ACC112 (cell line): ENCODE measurements around the gene PTPRG.

Experiments
- H2AFZ ChIP-seq: fragments of 200-600 bp; sonication (generic); one replicate; pipeline ENCODE4 v1.6.0; 2017; ENCODE audit warnings: antibody characterized with exemption, low read length; ENCODE audit not compliant: unreplicated experiment
- H3K27ac ChIP-seq: fragments of 200-600 bp; sonication (generic); 2 replicates; pipeline ENCODE4 v1.5.1; 2014; ENCODE audit warnings: low read depth, mild to moderate bottlenecking, antibody characterized with exemption, low read length, moderate library complexity
- H3K27me3 ChIP-seq: fragments of 200-600 bp; sonication (generic); 2 replicates; pipeline ENCODE4 v1.6.1; 2014; ENCODE audit warnings: mild to moderate bottlenecking, antibody characterized with exemption, low read length, moderate library complexity, mixed read lengths; ENCODE audit not compliant: insufficient read depth
- H3K36me3 ChIP-seq: fragments of 200-600 bp; sonication (generic); 2 replicates; pipeline ENCODE4 v1.6.1; 2016; ENCODE audit warnings: mild to moderate bottlenecking, antibody characterized with exemption, low read length, moderate library complexity, mixed read lengths; ENCODE audit not compliant: insufficient read depth
- H3K4me1 ChIP-seq: fragments of 200-600 bp; sonication (generic); one replicate; pipeline ENCODE4 v1.6.1; 2016; ENCODE audit warnings: low read length, mixed read lengths; ENCODE audit not compliant: insufficient read depth, unreplicated experiment, control insufficient read depth
- H3K4me3 ChIP-seq: fragments of 200-600 bp; sonication (generic); 2 replicates; pipeline ENCODE4 v1.5.1; 2014; ENCODE audit warnings: mild to moderate bottlenecking, low read depth, low read length
- H3K79me2 ChIP-seq: fragments of 200-600 bp; sonication (generic); one replicate; pipeline ENCODE4 v1.6.0; 2016; ENCODE audit warnings: low read length; ENCODE audit not compliant: control insufficient read depth, unreplicated experiment, insufficient read depth

The PTPRG gene

DNA sequence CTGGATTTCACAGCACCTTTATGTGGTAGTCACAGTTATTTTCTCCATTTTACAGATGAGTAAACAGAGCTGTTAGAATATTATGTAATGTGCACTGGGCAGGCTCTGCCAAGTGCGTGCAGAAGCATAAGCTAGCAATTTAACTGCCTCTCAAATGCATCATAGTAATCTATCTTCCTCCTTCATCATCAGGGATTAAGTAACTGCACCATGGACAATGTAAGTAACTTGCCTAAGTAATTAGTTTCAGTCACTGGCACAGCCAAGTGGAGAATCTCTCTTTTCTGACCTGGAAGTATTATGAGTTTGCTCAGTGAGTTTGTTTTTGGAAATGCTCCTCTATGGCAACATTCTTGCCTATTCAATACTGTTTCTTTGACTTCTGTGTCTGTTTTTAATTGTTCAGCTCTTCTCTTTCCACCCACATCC lies 260.5 kb downstream of the PTPRG start:
- H2AFZ ChIP-seq: no peak overlapping the region
- no peak overlapping the region for H3K4me3 ChIP-seq
- peaks cover 31% of the 10 kb centered on the region for H3K4me1 ChIP-seq
- H3K36me3 ChIP-seq: no peaks in the 10 kb centered on the region
- no peaks in the 10 kb centered on the region for H3K27me3 ChIP-seq
- peak overlapping the region; percentile 53 for H3K27ac ChIP-seq
- H3K79me2 ChIP-seq: peaks cover 5% of the 10 kb centered on the region

DNA sequence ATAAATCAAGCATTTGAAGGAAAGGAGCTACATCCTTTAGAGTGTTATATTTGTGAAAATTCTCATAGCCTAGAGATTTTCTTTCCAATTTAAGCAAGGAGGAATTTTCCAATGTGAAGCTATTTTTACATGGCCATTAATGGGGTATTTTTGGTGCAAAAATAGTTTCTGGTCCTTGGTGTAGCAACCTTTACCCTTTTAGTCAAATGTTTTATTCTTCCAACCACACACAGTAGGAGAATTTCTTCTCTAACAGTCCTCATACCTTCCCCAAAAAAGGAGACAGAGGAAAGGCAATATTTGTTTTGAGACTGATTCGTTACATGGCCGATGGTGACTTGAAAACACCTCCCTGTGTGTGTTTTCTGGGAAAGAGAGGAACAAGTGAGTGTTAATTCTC lies 261.2 kb downstream of the PTPRG start:
- Histone ChIP-seq H3K27ac (peak overlapping the region; percentile 53; the same call in 1 of the 2 replicates), H3K79me2 (peaks cover 5% of the 10 kb centered on the region), H3K27me3 (no peaks in the 10 kb centered on the region), H3K36me3 (no peaks in the 10 kb centered on the region), H2AFZ (no peak overlapping the region), H3K4me1 (peaks cover 31% of the 10 kb centered on the region), H3K4me3 (no peak overlapping the region; the same call in 1 of the 2 replicates)

DNA sequence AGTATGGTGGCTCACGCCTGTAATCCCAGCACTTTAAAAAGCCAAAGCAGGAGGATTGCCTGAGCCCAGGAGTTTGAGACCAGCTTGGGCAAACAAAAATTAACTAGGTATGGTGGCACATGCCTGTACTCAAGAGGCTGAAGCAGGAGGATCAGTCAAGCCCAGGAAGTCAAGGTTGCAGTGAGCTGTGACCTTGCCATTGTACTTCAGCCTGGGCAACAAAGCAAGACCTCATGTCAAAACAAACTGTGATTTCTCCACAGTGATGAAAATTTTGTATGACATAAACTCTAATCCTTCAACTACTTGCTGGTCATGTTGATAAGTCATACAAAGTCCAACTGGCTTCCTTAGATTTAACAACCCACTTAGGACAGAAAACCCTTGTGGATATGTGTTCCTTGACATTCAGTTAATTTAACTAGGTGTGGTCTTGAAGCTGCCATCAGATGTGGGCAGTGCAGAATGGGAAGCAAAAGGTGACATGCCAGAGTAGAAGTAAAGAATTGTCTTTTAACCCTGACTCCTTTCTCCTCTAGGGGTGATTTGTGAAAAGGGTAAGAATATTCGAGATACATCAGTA lies 263.3 kb downstream of the PTPRG start:
- H3K4me3 ChIP-seq: no peak overlapping the region
- H3K79me2 ChIP-seq: peaks cover 5% of the 10 kb centered on the region
- H3K27me3 ChIP-seq: no peaks in the 10 kb centered on the region
- no peak overlapping the region for H2AFZ ChIP-seq
- peaks cover 18% of the 10 kb centered on the region for H3K4me1 ChIP-seq
- H3K36me3 ChIP-seq: no peaks in the 10 kb centered on the region
- no peak overlapping the region for H3K27ac ChIP-seq

DNA sequence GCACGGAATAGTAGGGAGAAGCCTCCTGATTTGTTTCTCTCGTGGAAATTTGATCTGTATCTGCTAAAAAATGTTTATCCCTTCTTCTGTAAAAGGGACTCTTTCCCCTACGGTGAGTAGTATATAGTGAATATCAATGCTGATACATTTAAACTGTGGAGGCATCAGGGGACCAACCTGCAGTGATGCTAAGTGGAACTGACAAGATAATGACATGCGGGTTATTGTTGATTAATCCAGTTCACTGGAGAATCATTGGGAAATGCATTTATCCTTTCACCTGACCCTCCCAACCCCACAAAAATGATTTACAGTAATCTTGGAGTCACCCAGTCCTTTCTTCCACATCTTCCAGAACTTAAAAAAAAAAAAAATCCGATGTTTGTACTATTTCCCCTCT lies 264.8 kb downstream of the PTPRG start:
- Histone ChIP-seq H2AFZ (no peak overlapping the region), H3K27ac (no peak overlapping the region), H3K4me3 (no peak overlapping the region), H3K79me2 (no peaks in the 10 kb centered on the region), H3K36me3 (no peaks in the 10 kb centered on the region), H3K27me3 (no peaks in the 10 kb centered on the region), H3K4me1 (peaks cover 12% of the 10 kb centered on the region)

DNA sequence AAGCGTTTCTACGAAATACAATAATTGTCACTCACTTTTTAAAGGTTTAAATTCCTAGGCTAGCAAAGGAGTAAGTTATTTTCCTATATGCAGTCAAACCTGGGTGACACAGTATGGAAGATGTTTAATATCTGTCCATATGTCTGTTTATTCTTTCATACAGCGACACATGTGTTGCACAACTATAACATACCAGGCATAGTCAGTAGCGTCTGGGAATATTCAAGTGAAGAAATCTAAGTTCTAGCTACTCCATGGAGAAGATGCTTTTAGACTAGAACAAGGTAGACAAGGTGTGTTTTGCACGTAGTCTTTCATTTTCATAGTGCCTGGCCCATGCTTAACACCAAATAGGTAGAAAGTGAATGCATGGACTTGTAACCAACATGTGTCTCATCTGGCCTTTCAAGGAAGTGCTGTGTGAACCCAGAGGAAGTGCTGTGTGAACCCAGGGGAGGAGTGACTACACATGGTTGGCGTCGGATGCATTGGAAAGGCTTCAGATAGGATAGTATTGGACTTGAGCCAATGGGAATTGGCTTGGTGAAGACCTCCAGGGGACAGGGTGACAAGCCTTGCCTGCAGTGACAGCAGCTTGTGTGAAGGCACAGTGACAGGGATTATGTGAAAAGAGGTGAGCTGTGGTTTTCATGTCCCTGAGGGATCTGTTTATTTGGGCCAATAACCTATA lies 267.0 kb downstream of the PTPRG start:
- no peak overlapping the region for H2AFZ ChIP-seq
- no peaks in the 10 kb centered on the region for H3K79me2 ChIP-seq
- H3K27ac ChIP-seq: no peak overlapping the region
- no peak overlapping the region for H3K4me3 ChIP-seq
- no peaks in the 10 kb centered on the region for H3K36me3 ChIP-seq
- no peaks in the 10 kb centered on the region for H3K27me3 ChIP-seq
- H3K4me1 ChIP-seq: peaks cover 10% of the 10 kb centered on the region

DNA sequence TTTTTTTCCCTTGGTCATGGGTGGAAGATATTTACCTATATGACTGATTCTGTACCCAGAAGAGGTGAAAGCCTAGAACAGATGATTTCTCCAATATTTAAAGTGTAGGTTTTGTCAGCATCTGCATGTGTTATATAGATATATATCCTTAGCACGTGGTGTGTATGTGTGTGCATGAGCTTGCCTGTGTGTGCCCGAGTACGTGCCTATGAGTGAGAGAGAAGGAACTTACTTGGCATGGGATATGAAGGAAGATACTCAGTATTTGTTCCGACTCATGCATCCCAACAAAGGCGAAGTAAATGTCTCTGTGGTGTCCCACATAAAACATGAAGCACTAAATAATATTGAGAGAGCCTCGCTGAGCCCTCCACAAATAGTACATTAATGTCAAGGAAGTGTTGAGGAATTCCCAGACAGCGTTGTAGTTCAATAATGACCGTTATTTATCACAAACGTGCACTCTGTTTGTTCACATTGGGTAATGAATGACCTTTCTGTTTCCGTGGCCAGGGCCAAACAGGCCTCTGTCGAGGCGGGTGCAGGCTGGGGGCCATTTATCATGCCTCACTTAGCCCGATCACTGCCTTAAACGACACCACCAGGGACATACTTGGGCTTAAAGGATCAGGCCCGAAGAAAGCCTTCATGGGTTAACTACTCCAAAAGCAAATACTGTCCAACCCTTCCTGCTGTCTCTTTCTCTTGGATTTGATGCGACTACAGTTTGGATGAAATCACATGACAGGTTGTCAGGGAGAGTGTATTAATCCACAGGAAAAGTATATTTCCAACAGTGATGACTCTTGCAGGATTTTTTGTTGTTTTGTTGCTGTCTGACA lies 267.7 kb downstream of the PTPRG start:
- no peak overlapping the region for H3K27ac ChIP-seq
- H3K36me3 ChIP-seq: no peaks in the 10 kb centered on the region
- H2AFZ ChIP-seq: no peak overlapping the region
- H3K27me3 ChIP-seq: no peaks in the 10 kb centered on the region
- H3K4me1 ChIP-seq: peaks cover 10% of the 10 kb centered on the region
- no peak overlapping the region for H3K4me3 ChIP-seq
- H3K79me2 ChIP-seq: no peaks in the 10 kb centered on the region

DNA sequence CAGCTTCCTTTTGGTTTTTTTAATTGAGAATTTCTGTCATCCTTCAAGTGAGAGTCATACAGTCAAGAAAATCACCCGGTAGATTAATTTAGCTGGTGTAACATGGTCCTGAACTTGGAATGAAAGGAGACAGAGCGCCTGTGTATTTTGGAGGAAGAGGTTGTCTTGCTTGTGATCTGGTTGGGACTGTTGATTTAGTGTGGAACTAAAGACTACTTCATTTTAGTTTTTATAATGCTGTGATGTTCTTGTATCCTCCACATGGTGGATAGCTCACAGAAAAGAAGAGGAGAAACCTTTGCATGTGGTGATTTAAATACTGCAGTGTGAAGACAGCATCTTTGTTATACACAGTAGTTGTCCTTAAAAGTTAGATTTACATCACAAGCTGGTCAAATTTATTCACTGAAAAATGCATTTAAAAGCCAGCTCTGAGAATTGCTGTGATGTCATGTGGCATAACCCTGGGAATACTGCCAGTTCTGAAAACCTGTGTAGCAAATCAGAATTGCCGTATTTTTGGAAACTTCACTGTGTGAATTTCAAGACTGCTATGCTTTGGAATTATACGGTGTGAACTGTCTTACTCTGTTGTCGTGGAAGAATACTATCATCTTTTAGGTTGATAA lies 268.5 kb downstream of the PTPRG start:
- H3K27ac ChIP-seq: no peak overlapping the region
- H3K4me3 ChIP-seq: no peak overlapping the region
- no peaks in the 10 kb centered on the region for H3K36me3 ChIP-seq
- H3K4me1 ChIP-seq: peaks cover 10% of the 10 kb centered on the region
- no peaks in the 10 kb centered on the region for H3K27me3 ChIP-seq
- H3K79me2 ChIP-seq: no peaks in the 10 kb centered on the region
- no peak overlapping the region for H2AFZ ChIP-seq

DNA sequence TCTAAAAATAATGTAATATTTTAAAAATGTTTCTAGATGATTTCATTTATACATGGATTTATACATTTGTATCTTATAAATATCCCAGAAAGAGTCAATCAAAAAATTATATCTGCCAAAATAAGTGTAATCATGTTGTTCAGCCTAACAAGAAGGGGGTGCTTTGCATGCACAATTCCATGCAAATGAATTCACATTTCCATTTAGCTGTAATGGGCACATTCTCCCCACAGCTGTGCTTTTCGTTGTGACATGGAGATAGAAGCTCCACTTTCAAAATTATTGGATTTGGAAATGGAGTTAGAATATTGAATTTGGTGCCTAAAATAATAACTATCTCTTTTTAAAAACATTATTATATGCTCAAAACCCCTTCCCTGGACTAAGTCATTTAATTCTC lies 270.6 kb downstream of the PTPRG start:
- no peak overlapping the region for H3K27ac ChIP-seq
- H2AFZ ChIP-seq: no peak overlapping the region
- peaks cover 10% of the 10 kb centered on the region for H3K4me1 ChIP-seq
- H3K4me3 ChIP-seq: no peak overlapping the region
- H3K27me3 ChIP-seq: no peaks in the 10 kb centered on the region
- no peaks in the 10 kb centered on the region for H3K36me3 ChIP-seq
- H3K79me2 ChIP-seq: no peaks in the 10 kb centered on the region

DNA sequence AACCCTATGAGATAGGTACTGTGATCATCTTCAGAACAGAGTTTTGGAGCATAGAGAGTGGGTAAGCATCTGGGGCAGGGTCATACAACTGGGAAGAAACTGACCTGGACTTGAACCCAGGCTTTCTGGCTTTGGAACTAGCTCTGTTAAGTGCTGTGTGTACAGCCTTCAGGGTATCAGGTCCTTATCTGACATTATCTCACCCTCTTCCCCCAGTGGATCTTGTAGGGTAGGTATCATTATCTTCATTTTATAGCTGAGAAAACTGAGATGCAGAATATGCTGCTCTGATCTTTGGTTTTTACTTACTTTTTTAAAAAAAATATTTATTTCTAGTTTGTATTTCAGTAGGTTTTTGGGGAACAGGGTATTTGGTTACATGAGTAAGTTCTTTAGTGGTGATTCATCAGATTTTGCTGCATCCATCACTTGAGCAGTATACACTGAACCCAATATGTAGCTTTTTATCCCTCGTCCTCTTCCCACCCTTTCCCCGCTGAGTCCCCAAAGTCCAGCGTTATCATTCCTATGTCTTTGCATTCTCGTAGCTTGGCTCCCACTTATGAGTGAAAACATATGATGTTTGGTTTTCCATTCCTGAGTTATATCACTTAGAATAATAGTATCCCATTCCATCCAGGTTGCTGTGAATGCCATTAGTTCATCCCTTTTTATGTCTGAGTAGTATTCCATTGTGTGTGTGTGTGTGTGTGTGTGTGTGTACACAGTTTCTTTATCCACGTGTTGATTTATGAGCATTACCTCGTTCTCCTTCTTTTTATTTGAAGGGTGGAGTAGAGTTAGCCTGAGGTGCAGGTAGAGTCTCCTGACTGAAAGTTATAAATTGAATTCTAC lies 271.2 kb downstream of the PTPRG start:
- Histone ChIP-seq H3K4me3 (no peak overlapping the region), H2AFZ (no peak overlapping the region), H3K4me1 (peaks cover 10% of the 10 kb centered on the region), H3K36me3 (no peaks in the 10 kb centered on the region), H3K27me3 (no peaks in the 10 kb centered on the region), H3K79me2 (no peaks in the 10 kb centered on the region), H3K27ac (no peak overlapping the region)

DNA sequence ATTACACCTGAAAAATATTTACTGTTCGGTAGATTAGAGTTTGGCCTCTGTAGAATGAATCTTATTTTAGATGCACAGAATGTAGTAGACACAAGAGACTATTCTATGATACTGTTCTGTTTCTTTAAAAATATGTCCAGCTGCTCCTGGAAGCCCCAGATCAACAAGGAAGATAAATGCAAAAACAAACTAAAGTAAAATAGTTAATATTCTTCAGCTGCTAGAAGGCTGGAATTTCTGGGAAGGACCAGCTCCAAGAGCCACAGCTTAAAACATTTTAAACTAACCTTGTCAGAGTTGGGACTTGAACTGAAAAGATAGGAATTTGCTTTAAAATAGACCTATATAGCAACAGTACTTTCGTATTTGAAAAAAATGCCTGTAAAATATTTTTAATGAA lies 277.9 kb downstream of the PTPRG start:
- peaks cover 16% of the 10 kb centered on the region for H3K4me1 ChIP-seq
- no peak overlapping the region for H3K4me3 ChIP-seq
- no peaks in the 10 kb centered on the region for H3K36me3 ChIP-seq
- no peak overlapping the region for H3K27ac ChIP-seq
- no peak overlapping the region for H2AFZ ChIP-seq
- H3K27me3 ChIP-seq: no peaks in the 10 kb centered on the region
- no peaks in the 10 kb centered on the region for H3K79me2 ChIP-seq
